Peyer's patch (tissue), 4 donors: ENCODE results near the gene CYP2A6.

Source experiments
- CTCF ChIP-seq, 6 experiments: fragments of 450-650 bp in 4 of 6; fragments of 200-600 bp in 2 of 6; sonication (generic) in 1 of 6; IDR thresholded peaks; one replicate each; pipeline ENCODE4 v1.5.1; 2017 to 2019; ENCODE audit warnings: antibody characterized with exemption in 6 of 6, mild to moderate bottlenecking in 3 of 6, moderate library complexity in 1 of 6
- POLR2A ChIP-seq, 2 donors: fragments of 450-650 bp; IDR thresholded peaks; one replicate each; pipeline ENCODE4 v1.5.1; 2017; ENCODE audit warnings: antibody characterized with exemption in 2 of 2, mild to moderate bottlenecking in 2 of 2, moderate library complexity in 2 of 2

GRCh38 chr19:40867701-40868100 lies 17.5 kb upstream of the CYP2A6 start:
- no peak for TF ChIP-seq CTCF (IDR thresholded peaks at IDR 0.05)
- TF ChIP-seq POLR2A (IDR thresholded peaks at IDR 0.05) = no peak
